Upper lobe of right lung (tissue), 1 donor: ENCODE results near the gene STX8. TPM values are rescaled to one million over a fixed set of nuclear protein-coding genes. Genes with fewer than 3 reads are reported as not detected.

ENCODE experiments used
- ATAC-seq: fragments of 200-7000 bp; cut with Tn5 transposase; one replicate; pipeline ENCODE4 v1.9.1; 2020; ENCODE audit warnings: mild to moderate bottlenecking, moderate library complexity
- DNase-seq: peaks from one replicate; pipeline ENCODE4 v3.0.0-alpha.2; 2020
- H3K27ac ChIP-seq: fragments of 200-600 bp; one replicate; pipeline ENCODE4 v1.8.0; 2022
- H3K27me3 ChIP-seq: fragments of 200-600 bp; one replicate; pipeline ENCODE4 v1.8.0; 2022; ENCODE audit warnings: mild to moderate bottlenecking
- H3K36me3 ChIP-seq: fragments of 200-600 bp; one replicate; pipeline ENCODE4 v1.8.0; 2022
- H3K4me1 ChIP-seq: fragments of 200-600 bp; one replicate; pipeline ENCODE4 v1.8.0; 2022
- H3K4me3 ChIP-seq: fragments of 200-600 bp; one replicate; pipeline ENCODE4 v1.8.0; 2022; ENCODE audit warnings: mild to moderate bottlenecking
- H3K9me3 ChIP-seq: fragments of 200-600 bp; one replicate; pipeline ENCODE4 v1.8.0; 2022
- CTCF ChIP-seq: fragments of 200-600 bp; IDR thresholded peaks from one replicate; pipeline ENCODE4 v1.8.0; 2022; ENCODE audit warnings: antibody characterized with exemption
- intact Hi-C: fragments of 100-400 bp; cut with DNase I; formaldehyde crosslinking; loops from one replicate; pipeline ENCODE4 v1.11.0; 2022
- total RNA-seq: library from RNA; stranded (reverse); fragmentation: NEBNext Ultra II Directional; extraction: Animal tissue kit (Norgen Biotek cat#: 25700); gene quantifications from one replicate; pipeline ENCODE4 v1.2.1, GENCODE V29; 2021
- donor health status: DM: no; HTN: yes; CAD: no; lungs with severe emphysema.

Gene STX8
- total RNA-seq, 1 donor from 2014 or later: 52.5 TPM

GRCh38 chr17:9206741-9207332 is 368.8 kb downstream of the STX8 start:
- no peaks in the 10 kb centered on the region for H3K36me3 ChIP-seq
- DNase-seq: no peak
- H3K27ac ChIP-seq: no peak overlapping the region
- ATAC-seq: no peak
- no peaks in the 10 kb centered on the region for H3K9me3 ChIP-seq
- TF ChIP-seq CTCF: no peak
- peaks cover 6% of the 10 kb centered on the region for H3K4me1 ChIP-seq
- H3K4me3 ChIP-seq: peak overlapping the region; percentile 17
- H3K27me3 ChIP-seq: no peaks in the 10 kb centered on the region
- intact Hi-C loops: no loop called here

GRCh38 chr17:9206410-9206703 is 369.3 kb downstream of the STX8 start:
- H3K36me3 ChIP-seq: no peaks in the 10 kb centered on the region
- H3K27ac ChIP-seq: no peak overlapping the region
- peaks cover 6% of the 10 kb centered on the region for H3K4me1 ChIP-seq
- DNase-seq (no peak), ATAC-seq (no peak)
- intact Hi-C loops: no loop called here
- H3K9me3 ChIP-seq: no peaks in the 10 kb centered on the region
- H3K27me3 ChIP-seq: no peaks in the 10 kb centered on the region
- TF ChIP-seq CTCF: no peak
- no peak overlapping the region for H3K4me3 ChIP-seq

- H3K4me1 ChIP-seq: peaks cover 6% of the 10 kb centered on the region
- H3K36me3 ChIP-seq: no peaks in the 10 kb centered on the region
- intact Hi-C loops: no loop called here
- H3K4me3 ChIP-seq: no peak overlapping the region
- no peak overlapping the region for H3K27ac ChIP-seq
- no peak for ATAC-seq
- H3K9me3 ChIP-seq: no peaks in the 10 kb centered on the region
- no peak for DNase-seq
- TF ChIP-seq CTCF: no peak
- H3K27me3 ChIP-seq: no peaks in the 10 kb centered on the region
Observed at GRCh38 chr17:9205520-9206409, 369.9 kb downstream of the STX8 start.

GRCh38 chr17:9204637-9205329 is 370.8 kb downstream of the STX8 start:
- DNase-seq (no peak), ATAC-seq (no peak)
- H3K27me3 ChIP-seq: no peaks in the 10 kb centered on the region
- no peak overlapping the region for H3K27ac ChIP-seq
- no peak for TF ChIP-seq CTCF
- peaks cover 6% of the 10 kb centered on the region for H3K4me1 ChIP-seq
- intact Hi-C loops: no loop called here
- H3K36me3 ChIP-seq: no peaks in the 10 kb centered on the region
- no peak overlapping the region for H3K4me3 ChIP-seq
- no peaks in the 10 kb centered on the region for H3K9me3 ChIP-seq

GRCh38 chr17:9203771-9204425 is 371.7 kb downstream of the STX8 start:
- Histone ChIP-seq H3K27me3 (no peaks in the 10 kb centered on the region), H3K4me1 (peaks cover 6% of the 10 kb centered on the region), H3K27ac (no peak overlapping the region), H3K9me3 (no peaks in the 10 kb centered on the region), H3K36me3 (no peaks in the 10 kb centered on the region), H3K4me3 (no peak overlapping the region)
- no peak for ATAC-seq
- no peak for DNase-seq
- TF ChIP-seq CTCF: no peak
- intact Hi-C loops: no loop called here
